ENCODE measurements around the gene LRRC4B.
"Not testable (repeated sequence)": the region's sequence is repeated elsewhere in the genome, so short reads cannot be mapped to it uniquely, and the experiment has no call there.

The LRRC4B gene

GRCh38 chr19:50485284-50485955 is 82.8 kb downstream of the LRRC4B start:
- DNase-seq, result no peak

GRCh38 chr19:50482916-50483315 is 85.3 kb downstream of the LRRC4B start:
- no peak for DNase-seq

GRCh38 chr19:50482271-50482855 is 85.9 kb downstream of the LRRC4B start:
- DNase-seq, result no peak

- no peak for DNase-seq
Measured at GRCh38 chr19:50481351-50482149, 86.7 kb downstream of the LRRC4B start.

GRCh38 chr19:50480281-50481111 is 87.7 kb downstream of the LRRC4B start:
- no peak for DNase-seq

- no peak for DNase-seq
Measured at GRCh38 chr19:50479761-50480251, 88.4 kb downstream of the LRRC4B start.

- no peak for DNase-seq
Measured at GRCh38 chr19:50478901-50479715, 89.1 kb downstream of the LRRC4B start.

GRCh38 chr19:50477751-50478515 is 90.3 kb downstream of the LRRC4B start:
- no peak for DNase-seq

- DNase-seq, result no peak
Measured at GRCh38 chr19:50476907-50477238, 91.4 kb downstream of the LRRC4B start.

GRCh38 chr19:50476224-50476906 is 91.9 kb downstream of the LRRC4B start, which contains the start of the genes EMC10 and GARIN5A:
EMC10 (plus strand) TSS chr19:50476507; CDS start chr19:50476545, 38 bp downstream.
GARIN5A (minus strand) TSS chr19:50476848; CDS start chr19:50476388, 460 bp downstream.
- peak; percentile 63 for DNase-seq

GRCh38 chr19:50475736-50476223 is 92.5 kb downstream of the LRRC4B start:
- no peak for DNase-seq

- DNase-seq, result no peak
Measured at GRCh38 chr19:50475101-50475568, 93.1 kb downstream of the LRRC4B start.

GRCh38 chr19:50473336-50473735 is 94.9 kb downstream of the LRRC4B start:
- DNase-seq, result not testable (repeated sequence)

- no peak for DNase-seq
Measured at GRCh38 chr19:50468818-50469217, 99.4 kb downstream of the LRRC4B start.

- DNase-seq, result no peak
Measured at GRCh38 chr19:50467566-50467965, 100.7 kb downstream of the LRRC4B start.

Measured in NCI-H446 treated with DMSO at 0.1 percent for 48 hours (cell line).